CD8-positive, alpha-beta memory T cell (primary cell): ENCODE measurements around the gene CCDC92B. TPM values are rescaled to one million over a fixed set of nuclear protein-coding genes. Genes with fewer than 3 reads are reported as not detected.
A peak's percentile ranks its signal among the peaks of the same experiment; 100 is the strongest.

Experiments used
- CTCF ChIA-PET: fragments of 350-600 bp; sonication (Branson Sonifier 250); formaldehyde crosslinking; loops from one replicate; lab custom pipeline; 2021; ENCODE audit warnings: antibody characterized with exemption; lab: Charles Lee
- POLR2A ChIA-PET: fragments of 350-600 bp; sonication (Branson Sonifier 250); formaldehyde crosslinking; loops from one replicate; lab custom pipeline; 2021; ENCODE audit warnings: antibody characterized with exemption; lab: Charles Lee
- DNase-seq, 5 donors: peaks; one replicate each; pipeline versions ENCODE4 v3.0.0 to v3.0.0-alpha.2; 2020 to 2022; ENCODE audit warnings: mixed read lengths in 1 of 5
- H3K27ac ChIP-seq: one replicate; pipeline ENCODE4 v1.7.0; 2013; ENCODE audit warnings: low read depth, mild to moderate bottlenecking, low read length, moderate library complexity
- H3K27me3 ChIP-seq: 2 replicates; pipeline ENCODE4 v1.7.0; 2013; ENCODE audit warnings: low read length, mild to moderate bottlenecking; ENCODE audit not compliant: insufficient read depth, poor library complexity, severe bottlenecking
- H3K36me3 ChIP-seq: 2 replicates; pipeline ENCODE4 v1.7.0; 2013; ENCODE audit warnings: mild to moderate bottlenecking, low read length, moderate library complexity; ENCODE audit not compliant: insufficient read depth
- H3K4me1 ChIP-seq: 2 replicates; pipeline ENCODE4 v1.7.0; 2013; ENCODE audit warnings: mild to moderate bottlenecking, low read length, moderate library complexity; ENCODE audit not compliant: insufficient read depth
- H3K4me3 ChIP-seq: 2 replicates; pipeline ENCODE4 v1.7.0; 2013; ENCODE audit warnings: mild to moderate bottlenecking, low read length
- H3K9me3 ChIP-seq: 2 replicates; pipeline ENCODE4 v1.7.0; 2013; ENCODE audit warnings: mild to moderate bottlenecking, low read length
- H3K27ac Mint-ChIP-seq, 8 donors: one replicate each; pipeline ENCODE4 v1.8.0; 2020 to 2021; ENCODE audit warnings: mixed read lengths in 8 of 8, mild to moderate bottlenecking in 6 of 8, inconsistent platforms in 3 of 8, moderate library complexity in 3 of 8
- H3K27me3 Mint-ChIP-seq, 2 donors: one replicate each; pipeline ENCODE4 v1.8.0; 2020 to 2021; ENCODE audit warnings: mixed read lengths in 2 of 2, mild to moderate bottlenecking in 1 of 2, moderate library complexity in 1 of 2
- H3K36me3 Mint-ChIP-seq, 3 donors: one replicate each; pipeline ENCODE4 v1.8.0; 2020 to 2021; ENCODE audit warnings: mixed read lengths in 3 of 3, inconsistent platforms in 1 of 3, mild to moderate bottlenecking in 1 of 3
- H3K4me1 Mint-ChIP-seq, 3 donors: one replicate each; pipeline ENCODE4 v1.8.0; 2020 to 2021; ENCODE audit warnings: mixed read lengths in 3 of 3, inconsistent platforms in 1 of 3, mild to moderate bottlenecking in 1 of 3
- H3K4me3 Mint-ChIP-seq, 7 donors: one replicate each; pipeline ENCODE4 v1.8.0; 2020 to 2021; ENCODE audit warnings: mixed read lengths in 7 of 7, mild to moderate bottlenecking in 6 of 7, moderate library complexity in 4 of 7, inconsistent platforms in 2 of 7
- H3K9me3 Mint-ChIP-seq, 5 donors: one replicate each; pipeline ENCODE4 v1.8.0; 2020 to 2022; ENCODE audit warnings: mixed read lengths in 5 of 5, mild to moderate bottlenecking in 3 of 5, moderate library complexity in 2 of 5, inconsistent platforms in 1 of 5
- polyA plus RNA-seq: library from polyadenylated mRNA; unstranded; fragments of 300-500 nt; fragmentation: Illumina TruSeq; gene quantifications from one replicate; pipeline ENCODE4 v1.2.3, GENCODE V29; 2021
- total RNA-seq, 2 experiments: library from RNA; stranded (reverse); gene quantifications; one replicate each; pipeline ENCODE4 v1.2.3, GENCODE V29; 2021

CCDC92B gene
- total and polyA plus RNA-seq, 3 experiments from 2014 or later: 0.07 TPM; not detected in 2

DNA sequence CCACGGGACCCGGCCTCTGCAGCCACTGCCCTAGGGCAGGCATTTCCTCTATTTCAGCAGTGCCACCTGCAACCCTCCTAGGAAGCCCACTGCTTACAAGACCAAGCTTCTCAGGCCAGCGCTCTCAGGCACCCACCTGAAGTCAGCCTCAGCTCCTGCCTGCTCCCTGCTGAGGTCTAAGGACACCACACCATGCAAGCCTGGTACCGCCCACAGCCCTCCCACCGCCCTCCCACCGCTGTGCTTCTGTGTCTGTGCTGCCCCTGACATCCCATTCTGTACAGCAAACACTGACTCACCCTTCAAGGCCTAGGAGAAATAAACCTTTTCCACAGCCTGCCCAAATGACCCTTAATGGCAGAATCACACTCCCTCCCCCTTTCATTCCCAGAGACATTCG, 44.2 kb downstream of the CCDC92B start:
- H3K36me3 Mint-ChIP-seq: peaks cover 0 to 43% (median 0%) of the 10 kb centered on the region in 3 donors
- no peak for DNase-seq
- no peak overlapping the region for H3K4me3 ChIP-seq
- peak overlapping the region in 2 of 7 donors; percentile 9 to 15 for H3K4me3 Mint-ChIP-seq
- no peak overlapping the region for H3K27ac ChIP-seq
- H3K27ac Mint-ChIP-seq: peak overlapping the region in 6 of 8 donors; percentile 3 to 65 (median 35)
- H3K4me1 Mint-ChIP-seq: peaks cover 26 to 32% (median 27%) of the 10 kb centered on the region in 3 donors
- peaks cover 15% of the 10 kb centered on the region for H3K4me1 ChIP-seq
- no peaks in the 10 kb centered on the region for H3K36me3 ChIP-seq
- H3K9me3 Mint-ChIP-seq: no peaks in the 10 kb centered on the region
- H3K9me3 ChIP-seq: no peaks in the 10 kb centered on the region
- ChIA-PET CTCF (no interaction called here), POLR2A (no interaction called here)
- H3K27me3 Mint-ChIP-seq: no peaks in the 10 kb centered on the region
- no peaks in the 10 kb centered on the region for H3K27me3 ChIP-seq

DNA sequence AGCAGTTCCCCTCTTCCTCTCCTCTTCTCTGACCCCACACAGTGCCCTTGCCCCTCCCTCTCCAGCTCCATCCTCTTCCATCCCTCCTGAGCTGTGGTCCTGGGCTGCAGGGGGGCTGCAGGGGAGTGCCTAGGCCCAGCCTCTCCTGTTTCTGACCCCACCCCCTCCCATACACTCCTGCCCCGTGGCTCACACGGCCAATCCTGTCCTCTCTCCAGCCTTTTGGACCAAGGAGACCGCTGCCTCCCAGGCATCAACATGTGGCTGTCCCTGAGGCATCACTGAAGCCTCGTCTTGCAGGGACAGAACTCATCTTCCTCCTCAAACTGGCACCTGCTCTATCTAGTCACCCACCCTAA, 44.6 kb downstream of the CCDC92B start:
- no peaks in the 10 kb centered on the region for H3K27me3 Mint-ChIP-seq
- H3K4me1 Mint-ChIP-seq: peaks cover 22 to 28% (median 23%) of the 10 kb centered on the region in 3 donors

DNA sequence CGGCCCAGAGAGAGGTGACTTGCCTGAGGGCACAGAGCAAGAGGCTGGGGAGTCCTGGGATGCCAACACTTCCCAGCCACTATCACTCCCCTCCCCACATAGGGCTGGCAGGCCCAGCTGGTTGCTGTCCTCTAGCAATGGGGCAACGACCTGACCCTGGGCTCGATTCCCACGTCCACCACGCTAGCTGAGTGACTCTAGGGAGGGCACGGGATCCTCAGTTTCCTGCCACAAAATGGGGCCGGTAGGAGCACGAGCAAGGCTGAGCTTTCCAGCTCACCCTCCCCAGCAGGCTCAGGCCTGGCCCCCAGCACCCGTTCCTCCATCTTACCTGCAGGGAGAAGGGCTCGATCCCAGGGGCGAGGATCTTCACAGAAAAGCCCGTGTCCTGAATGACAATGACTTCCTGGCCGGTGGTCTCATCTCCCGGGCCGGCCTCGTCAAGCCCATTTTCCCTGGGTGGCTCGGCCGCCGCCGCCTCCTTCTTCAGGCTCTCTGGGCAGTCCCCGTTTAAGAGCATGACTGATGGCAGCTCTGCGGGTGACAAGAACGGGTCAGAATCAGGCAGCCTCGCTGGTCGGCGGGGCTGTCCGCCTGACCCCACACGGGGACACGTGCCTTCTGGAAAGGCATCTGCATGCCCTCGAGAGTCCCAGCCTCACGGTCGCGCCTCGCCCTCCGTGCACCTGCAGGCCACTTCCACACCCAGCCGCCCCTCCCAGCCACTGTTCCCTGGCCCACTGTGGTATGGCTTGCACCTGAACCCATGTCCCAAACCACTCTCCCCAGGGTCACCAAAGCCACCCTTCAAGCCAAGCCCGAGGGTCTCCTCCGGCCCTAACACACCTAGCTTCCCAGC, 45.2 kb downstream of the CCDC92B start:
- Mint-ChIP-seq H3K9me3 (no peaks in the 10 kb centered on the region), H3K4me1 (peaks cover 16 to 22% (median 17%) of the 10 kb centered on the region in 3 donors), H3K27me3 (no peaks in the 10 kb centered on the region), H3K4me3 (no peak overlapping the region), H3K27ac (no peak overlapping the region), H3K36me3 (peaks cover 0 to 52% (median 0%) of the 10 kb centered on the region in 3 donors)
- CTCF ChIA-PET: no interaction called here
- Histone ChIP-seq H3K36me3 (no peaks in the 10 kb centered on the region), H3K4me1 (peaks cover 5% of the 10 kb centered on the region), H3K4me3 (no peak overlapping the region), H3K9me3 (no peaks in the 10 kb centered on the region), H3K27me3 (no peaks in the 10 kb centered on the region), H3K27ac (no peak overlapping the region)
- no peak for DNase-seq
- POLR2A ChIA-PET: no interaction called here

More for the DNA sequence above, 44.6 kb downstream of the CCDC92B start:
- no peak overlapping the region for H3K4me3 Mint-ChIP-seq
- no peak overlapping the region for H3K27ac ChIP-seq
- H3K27ac Mint-ChIP-seq: peak overlapping the region in 4 of 8 donors; percentile 10 to 67 (median 49)
- CTCF ChIA-PET: no interaction called here
- no peaks in the 10 kb centered on the region for H3K27me3 ChIP-seq
- no peaks in the 10 kb centered on the region for H3K36me3 ChIP-seq
- DNase-seq: no peak
- POLR2A ChIA-PET: no interaction called here
- H3K9me3 Mint-ChIP-seq: no peaks in the 10 kb centered on the region
- peaks cover 0 to 47% (median 0%) of the 10 kb centered on the region in 3 donors for H3K36me3 Mint-ChIP-seq
- H3K9me3 ChIP-seq: no peaks in the 10 kb centered on the region
- H3K4me1 ChIP-seq: peaks cover 11% of the 10 kb centered on the region
- no peak overlapping the region for H3K4me3 ChIP-seq

DNA sequence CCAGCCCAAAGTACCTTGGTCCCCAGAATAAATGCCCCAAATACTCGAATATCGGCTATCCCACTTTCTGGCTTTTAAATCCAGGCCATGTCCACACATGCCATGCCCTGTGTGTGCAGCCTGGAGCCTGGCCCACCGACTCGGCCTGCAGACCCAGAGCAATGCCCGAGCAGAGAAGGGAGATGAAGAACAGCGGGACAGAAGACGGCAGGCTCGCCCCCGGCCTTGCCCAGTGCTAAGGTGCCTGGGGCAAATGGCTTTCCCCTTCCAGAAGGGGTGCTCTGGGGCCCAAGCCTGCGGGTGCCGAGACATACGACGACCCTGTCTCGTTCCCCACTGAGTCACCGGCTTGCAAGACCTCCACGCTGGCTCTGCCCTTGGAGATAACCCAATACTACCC, 45.8 kb downstream of the CCDC92B start:
- ChIA-PET POLR2A (no interaction called here), CTCF (no interaction called here)
- Histone ChIP-seq H3K9me3 (no peaks in the 10 kb centered on the region), H3K27me3 (no peaks in the 10 kb centered on the region), H3K27ac (no peak overlapping the region), H3K4me1 (no peaks in the 10 kb centered on the region), H3K36me3 (no peaks in the 10 kb centered on the region), H3K4me3 (no peak overlapping the region)
- Mint-ChIP-seq H3K4me3 (no peak overlapping the region), H3K27me3 (no peaks in the 10 kb centered on the region), H3K36me3 (peaks cover 0 to 56% (median 0%) of the 10 kb centered on the region in 3 donors), H3K9me3 (no peaks in the 10 kb centered on the region), H3K4me1 (peaks cover 11 to 16% (median 13%) of the 10 kb centered on the region in 3 donors), H3K27ac (peak overlapping the region in 2 of 8 donors; percentile 21 to 22)
- no peak for DNase-seq

DNA sequence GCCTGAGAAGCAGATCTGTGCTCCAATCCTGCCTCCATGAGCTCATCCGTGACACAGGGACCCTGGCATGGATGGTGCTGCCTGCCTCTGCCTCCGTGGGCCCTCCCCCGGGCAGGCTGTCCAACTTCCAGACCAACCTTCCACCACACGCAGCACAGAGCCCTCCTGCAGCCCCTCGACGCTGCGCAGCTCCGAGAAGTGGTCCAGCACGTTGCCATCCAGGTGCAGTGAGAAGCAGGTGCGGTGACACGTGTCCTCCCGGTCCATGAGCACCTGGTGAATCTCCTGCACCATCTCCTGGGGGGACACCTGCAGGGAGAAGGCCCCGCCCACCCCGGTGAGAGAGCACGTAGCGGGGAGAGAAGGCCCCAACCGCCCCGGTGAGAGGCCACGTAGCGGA, 46.3 kb downstream of the CCDC92B start:
- ChIA-PET CTCF (interaction anchor here (0.9 kb wide), 1 partner anchor 135 kb away, joined by 3 read pairs; no protein-coding TSS in a partner anchor), POLR2A (no interaction called here)
- Mint-ChIP-seq H3K36me3 (peaks cover 0 to 60% (median 0%) of the 10 kb centered on the region in 3 donors), H3K4me1 (peaks cover 6 to 11% (median 9%) of the 10 kb centered on the region in 3 donors), H3K27me3 (no peaks in the 10 kb centered on the region), H3K4me3 (no peak overlapping the region), H3K9me3 (no peaks in the 10 kb centered on the region), H3K27ac (peak overlapping the region in 3 of 8 donors; percentile 21 to 78 (median 22))
- Histone ChIP-seq H3K36me3 (no peaks in the 10 kb centered on the region), H3K9me3 (no peaks in the 10 kb centered on the region), H3K27ac (no peak overlapping the region), H3K27me3 (no peaks in the 10 kb centered on the region), H3K4me1 (no peaks in the 10 kb centered on the region), H3K4me3 (no peak overlapping the region)
- no peak for DNase-seq

DNA sequence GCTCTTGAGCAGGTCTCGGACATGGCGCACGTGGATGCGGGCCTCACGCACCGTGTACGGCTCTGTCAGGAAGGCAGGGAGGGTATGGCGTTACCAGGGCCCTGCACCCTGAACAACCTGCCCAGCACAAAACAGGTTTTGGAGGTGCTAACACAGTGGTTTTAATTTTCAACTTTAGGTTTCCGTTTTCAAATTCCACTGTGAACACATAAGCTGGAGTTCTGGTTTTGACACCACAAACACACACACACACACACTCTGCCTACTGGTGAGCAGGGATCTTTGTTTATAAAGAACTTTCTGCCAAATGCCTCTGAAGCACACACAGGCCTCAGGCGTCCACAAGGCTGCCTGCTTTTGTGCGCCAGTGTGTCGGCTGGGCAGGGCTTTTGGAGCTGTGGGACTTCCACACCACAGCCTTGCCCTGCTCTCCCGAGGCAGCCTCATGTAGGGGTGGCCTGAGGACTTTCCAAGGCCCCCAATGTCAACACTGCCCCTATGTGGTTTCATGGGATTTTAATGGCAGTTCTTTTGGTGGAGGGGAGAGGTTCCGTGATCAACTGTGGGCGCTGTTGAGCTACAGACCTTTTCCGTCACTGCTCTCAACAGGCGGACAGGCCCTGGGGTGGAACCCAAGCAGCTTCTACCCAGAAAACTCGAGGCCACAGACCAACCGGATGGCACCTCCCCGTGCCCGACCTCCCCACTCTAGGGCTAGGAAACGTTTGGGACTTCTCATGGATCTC, 47.3 kb downstream of the CCDC92B start:
- CTCF ChIA-PET: interaction anchor here (0.9 kb wide), 1 partner anchor 136 kb away, joined by 3 read pairs; no protein-coding TSS in a partner anchor
- peaks cover 6 to 10% (median 9%) of the 10 kb centered on the region in 3 donors for H3K4me1 Mint-ChIP-seq
- no peaks in the 10 kb centered on the region for H3K36me3 ChIP-seq
- DNase-seq: no peak
- POLR2A ChIA-PET: no interaction called here
- no peaks in the 10 kb centered on the region for H3K27me3 ChIP-seq
- H3K27ac Mint-ChIP-seq: peak overlapping the region in 2 of 8 donors; percentile 29 to 30
- H3K9me3 Mint-ChIP-seq: no peaks in the 10 kb centered on the region
- H3K9me3 ChIP-seq: no peaks in the 10 kb centered on the region
- no peaks in the 10 kb centered on the region for H3K27me3 Mint-ChIP-seq
- H3K27ac ChIP-seq: no peak overlapping the region
- peaks cover 0 to 68% (median 0%) of the 10 kb centered on the region in 3 donors for H3K36me3 Mint-ChIP-seq
- no peaks in the 10 kb centered on the region for H3K4me1 ChIP-seq
- H3K4me3 ChIP-seq: no peak overlapping the region
- H3K4me3 Mint-ChIP-seq: no peak overlapping the region

DNA sequence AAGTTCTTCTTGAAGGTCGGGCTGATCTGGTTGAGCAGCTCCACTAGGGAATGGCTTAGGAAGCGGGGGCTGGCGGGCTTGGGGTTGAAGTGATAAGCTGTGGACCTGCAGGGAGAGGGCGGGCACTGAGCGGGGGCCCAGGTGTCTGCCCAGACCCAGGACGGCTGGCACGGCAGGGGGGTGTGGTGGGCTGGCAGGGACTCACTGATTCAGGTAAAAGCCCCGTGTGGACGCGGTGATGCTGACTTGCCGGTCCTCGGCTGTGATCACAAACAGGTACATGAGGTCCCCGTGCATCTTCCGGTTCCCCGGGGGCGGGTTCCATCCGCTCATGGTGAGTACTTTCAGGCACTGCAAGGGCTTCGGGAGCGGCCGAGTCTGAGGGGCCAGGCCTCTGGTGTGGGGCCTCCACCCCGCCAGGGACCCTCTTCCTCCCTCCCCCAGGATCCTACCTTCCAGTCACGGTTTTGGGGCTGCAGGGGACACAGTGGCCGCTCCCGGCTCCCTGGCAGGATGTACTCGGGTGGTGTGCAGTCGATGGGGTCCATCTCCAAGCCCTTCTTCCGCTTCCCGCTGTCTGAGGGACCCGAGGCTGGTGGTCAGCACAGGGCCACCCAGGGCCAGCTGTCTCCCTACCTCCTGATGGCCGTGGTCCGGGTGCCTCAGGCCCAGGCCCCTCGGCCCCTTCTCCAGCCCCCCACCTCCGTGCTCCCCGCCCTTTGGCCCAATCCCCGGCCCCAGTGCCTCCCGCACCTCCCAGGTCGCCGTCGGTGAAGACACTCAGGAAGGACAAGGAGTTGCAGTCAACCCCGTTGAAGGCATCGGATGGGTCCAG, 48.1 kb downstream of the CCDC92B start:
- CTCF ChIA-PET: interaction anchor here (0.9 kb wide), 1 partner anchor 9 kb away, joined by 3 read pairs; no protein-coding TSS in a partner anchor
- Mint-ChIP-seq H3K27me3 (no peaks in the 10 kb centered on the region), H3K4me3 (no peak overlapping the region), H3K4me1 (peaks cover 5 to 6% (median 6%) of the 10 kb centered on the region in 3 donors), H3K27ac (no peak overlapping the region), H3K36me3 (peaks cover 0 to 73% (median 0%) of the 10 kb centered on the region in 3 donors), H3K9me3 (no peaks in the 10 kb centered on the region)
- no peaks in the 10 kb centered on the region for H3K27me3 ChIP-seq
- DNase-seq: no peak
- no peak overlapping the region for H3K27ac ChIP-seq
- no peak overlapping the region for H3K4me3 ChIP-seq
- no peaks in the 10 kb centered on the region for H3K36me3 ChIP-seq
- no peaks in the 10 kb centered on the region for H3K9me3 ChIP-seq
- POLR2A ChIA-PET: no interaction called here
- no peaks in the 10 kb centered on the region for H3K4me1 ChIP-seq
